HG02763 (cell line): Measurements from ENCODE around the gene REG1B.
"Not testable (repeated sequence)": the region's sequence is repeated elsewhere in the genome, so short reads cannot be mapped to it uniquely, and the experiment has no call there.

Experiments
- ATAC-seq: cut with Tn5 transposase; IDR thresholded peaks from one replicate; pipeline ENCODE4 v1.9.1; 2021; ENCODE audit warnings: mild to moderate bottlenecking, moderate library complexity; ENCODE audit not compliant: unreplicated experiment

Gene REG1B

GRCh38 chr2:79085382-79085781 lies 2.4 kb downstream of the REG1B start:
- no peak for ATAC-seq

DNA sequence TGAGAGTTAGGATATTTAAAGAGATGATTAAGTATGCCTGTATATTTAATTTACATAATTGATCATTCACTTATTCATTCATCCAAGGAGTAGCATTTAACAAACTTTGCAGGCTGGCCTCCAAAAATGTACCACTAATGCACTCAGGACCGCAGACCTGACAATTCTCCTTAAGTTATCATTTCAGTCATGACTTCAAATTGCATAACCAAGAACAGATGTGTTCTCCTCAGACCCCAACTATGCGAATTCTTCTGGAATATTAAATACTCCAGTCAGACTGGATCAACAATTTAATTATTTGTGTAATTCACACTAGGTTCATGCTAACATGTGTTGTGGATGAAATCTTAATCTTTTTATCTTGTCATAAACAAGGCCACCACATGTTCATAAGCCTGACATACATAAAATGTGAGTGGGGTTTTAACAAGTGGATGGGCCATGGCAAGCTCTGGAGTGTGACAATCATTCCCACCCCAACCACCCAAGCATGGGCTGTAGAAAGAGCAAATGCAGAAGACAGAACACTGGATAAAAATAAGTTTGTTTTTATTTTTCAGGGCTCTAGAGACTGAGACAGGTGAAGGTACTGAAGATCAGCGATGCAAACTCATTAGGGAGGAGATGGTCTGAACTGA lies 3.2 kb downstream of the REG1B start:
- ATAC-seq = no peak

DNA sequence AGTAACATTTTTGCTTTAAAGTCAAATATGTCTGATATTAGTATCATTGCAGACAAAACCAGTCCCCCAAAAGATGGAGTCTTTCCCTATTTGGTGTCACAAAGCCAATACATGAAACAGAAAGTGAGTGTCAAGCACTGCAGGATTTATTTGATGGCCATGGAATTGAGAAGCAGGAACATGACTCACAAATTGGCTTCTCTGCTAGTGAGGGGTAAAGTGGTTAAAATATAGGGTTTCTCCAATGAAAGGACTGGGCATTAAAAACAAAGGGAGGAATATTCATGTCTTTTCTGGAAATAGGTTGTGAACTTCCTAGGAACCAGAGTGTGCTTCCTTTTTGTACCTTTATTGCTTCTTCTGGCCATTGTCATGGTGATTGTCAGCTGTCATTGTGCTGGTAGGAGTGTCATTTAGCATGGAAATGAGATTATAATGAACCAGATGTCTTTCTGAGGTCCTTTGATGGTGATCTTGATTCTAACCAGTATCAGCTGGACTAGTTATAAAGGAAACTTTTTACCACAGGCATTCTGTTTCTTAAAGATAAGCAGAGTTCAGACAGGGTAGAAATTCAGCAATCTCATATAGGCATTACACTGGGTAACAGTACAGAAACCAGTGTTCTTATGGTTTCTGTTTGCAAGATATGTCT lies 4.1 kb downstream of the REG1B start:
- ATAC-seq = no peak

DNA sequence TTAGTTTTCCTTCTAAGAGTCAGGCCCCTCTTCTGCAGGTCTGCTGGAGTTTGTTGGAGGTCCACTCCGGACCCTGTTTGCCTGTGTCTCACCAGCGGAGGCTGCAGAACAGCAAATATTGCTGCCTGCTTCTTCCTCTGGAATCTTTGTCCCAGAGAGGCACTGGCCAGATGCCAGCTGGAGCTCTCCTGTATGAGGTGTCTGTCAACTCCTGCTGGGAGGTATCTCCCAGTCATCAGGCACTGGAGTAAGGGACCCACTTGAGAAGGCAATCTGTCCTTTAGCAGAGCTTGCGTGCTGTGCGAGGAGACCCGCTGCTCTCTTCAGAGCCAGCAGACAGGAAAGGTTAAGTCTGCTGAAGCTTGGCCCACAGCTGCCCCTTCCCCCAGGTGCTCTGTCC lies 4.8 kb downstream of the REG1B start:
- no peak for ATAC-seq

- no peak for ATAC-seq
These were observed 16.7 kb downstream of the REG1B start for GRCh38 chr2:79071078-79071477.

GRCh38 chr2:79065201-79065600 lies 22.6 kb downstream of the REG1B start:
- ATAC-seq = no peak

DNA sequence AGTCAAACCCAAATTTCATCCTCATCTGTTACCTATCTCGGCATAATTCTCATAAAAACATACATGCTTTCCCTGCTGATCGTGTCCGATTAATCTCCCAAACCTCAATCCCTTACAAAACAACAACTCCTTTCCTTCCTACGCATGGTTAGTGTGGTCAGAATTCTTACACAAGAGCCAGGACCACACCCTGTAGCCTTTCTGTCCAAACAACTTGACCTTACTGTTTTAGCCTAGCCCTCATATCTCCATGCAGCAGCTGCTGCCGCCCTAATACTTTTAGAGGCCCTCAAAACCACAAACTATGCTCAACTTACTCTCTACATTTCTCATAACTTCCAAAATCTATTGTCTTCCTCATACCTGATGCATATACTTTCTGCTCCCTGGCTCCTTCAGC lies 33.0 kb downstream of the REG1B start:
- not testable (repeated sequence) for ATAC-seq

DNA sequence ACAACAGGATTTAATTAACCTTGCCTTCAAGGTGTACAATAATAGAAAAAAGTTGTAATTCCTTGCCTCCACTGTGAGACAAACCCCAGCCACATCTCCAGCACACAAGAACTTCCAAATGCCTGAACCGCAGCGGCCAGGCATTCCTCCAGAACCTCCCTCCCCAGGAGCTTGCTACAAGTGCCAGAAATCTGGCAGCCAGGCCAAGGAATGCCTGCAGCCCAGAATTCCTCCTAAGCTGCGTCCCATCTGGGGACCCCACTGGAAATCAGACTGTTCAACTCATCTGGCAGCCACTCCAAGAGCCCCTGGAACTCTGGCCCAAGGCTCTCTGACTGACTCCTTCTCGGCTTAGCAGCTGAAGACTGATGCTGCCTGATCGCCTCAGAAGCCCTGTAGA lies 34.3 kb downstream of the REG1B start:
- ATAC-seq = not testable (repeated sequence)

- no peak for ATAC-seq
These were observed 46.8 kb downstream of the REG1B start for GRCh38 chr2:79041032-79041448.

DNA sequence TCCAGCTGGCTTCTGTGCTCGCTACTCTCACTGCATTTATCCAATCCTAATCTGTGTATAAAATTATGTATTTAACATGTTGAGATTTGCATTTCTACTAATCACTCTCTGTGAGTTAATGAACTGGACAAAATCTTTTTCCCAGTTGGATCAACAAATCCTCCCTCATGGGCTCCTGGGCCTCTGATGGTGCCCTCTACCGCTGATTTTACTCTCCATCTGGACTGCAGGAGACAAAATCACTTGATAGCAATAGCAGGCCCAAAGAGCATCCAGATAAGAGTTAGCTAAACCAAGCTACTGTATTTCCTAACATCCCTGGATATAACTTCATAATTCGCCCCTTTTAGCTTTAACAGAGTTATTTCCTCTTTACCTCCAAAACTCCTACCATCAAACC lies 47.8 kb downstream of the REG1B start:
- no peak for ATAC-seq
